Measurements from ENCODE around the gene PPIL1.

Gene PPIL1

GRCh38 chr6:36890112-36890663, 15.6 kb upstream of the PPIL1 start:
- ChIA-PET CTCF (interaction anchor here (1.2 to 2.9 kb wide), 9 partner anchors 9 to 320 kb away, joined by 3 to 13 read pairs (median 4); no protein-coding TSS in a partner anchor), POLR2A (no interaction called here)
- no peak for TF ChIP-seq CTCF (IDR thresholded peaks at IDR 0.05; ENCODE audit: control extremely low read depth, extremely low read depth, low read depth, missing control alignments)
- DNase-seq (ENCODE audit: extremely low spot score) = no peak

GRCh38 chr6:36888654-36889481, 14.3 kb upstream of the PPIL1 start:
- DNase-seq (ENCODE audit: extremely low spot score) = no peak
- CTCF ChIA-PET = interaction anchor here (1.1 to 2.0 kb wide), 8 partner anchors 10 to 129 kb away, joined by 3 to 13 read pairs (median 4); no protein-coding TSS in a partner anchor

GRCh38 chr6:36888115-36888643, 13.6 kb upstream of the PPIL1 start:
- POLR2A ChIA-PET = no interaction called here
- no peak for TF ChIP-seq CTCF (IDR thresholded peaks at IDR 0.05; ENCODE audit: control extremely low read depth, extremely low read depth, low read depth, missing control alignments)
- CTCF ChIA-PET = interaction anchor here (1.8 kb wide), 1 partner anchor 130 kb away, joined by 13 read pairs; no protein-coding TSS in a partner anchor
- DNase-seq (ENCODE audit: extremely low spot score) = no peak

More at GRCh38 chr6:36888654-36889481, 14.3 kb upstream of the PPIL1 start:
- no peak for TF ChIP-seq CTCF (IDR thresholded peaks at IDR 0.05; ENCODE audit: control extremely low read depth, extremely low read depth, low read depth, missing control alignments)
- POLR2A ChIA-PET = interaction anchor here (0.6 kb wide), 1 partner anchor 41 kb away, joined by 3 read pairs; no protein-coding TSS in a partner anchor

GRCh38 chr6:36886950-36887618, 12.5 kb upstream of the PPIL1 start:
- TF ChIP-seq CTCF (IDR thresholded peaks at IDR 0.05; ENCODE audit: control extremely low read depth, extremely low read depth, low read depth, missing control alignments) = no peak
- no peak for DNase-seq (ENCODE audit: extremely low spot score)
- POLR2A ChIA-PET = no interaction called here
- CTCF ChIA-PET = interaction anchor here (1.4 kb wide), 1 partner anchor 36 kb away, joined by 3 read pairs; no protein-coding TSS in a partner anchor

GRCh38 chr6:36885461-36886401, 11.1 kb upstream of the PPIL1 start, which contains the start of gene C6orf89:
Gene C6orf89 (plus strand): TSS chr6:36885952. CDS start chr6:36899445, 13,493 bp downstream.
- POLR2A ChIA-PET = interaction anchor here (0.6 to 1.3 kb wide), 2 partner anchors 11 to 270 kb away, joined by 3 to 5 read pairs; partner anchors contain the start of gene PPIL1
- CTCF ChIA-PET = interaction anchor here (0.6 to 3.5 kb wide), 40 partner anchors 9 to 334 kb away, joined by 3 to 88 read pairs (median 4); partner anchors contain the start of gene PPIL1
- DNase-seq (ENCODE audit: extremely low spot score) = peak; percentile 94
- peak; percentile 68 for TF ChIP-seq CTCF (IDR thresholded peaks at IDR 0.05; ENCODE audit: control extremely low read depth, extremely low read depth, low read depth, missing control alignments)
